ENCODE data around the gene PGPEP1. TPM values are rescaled to one million over a fixed set of nuclear protein-coding genes. Genes with fewer than 3 reads are reported as not detected.

PGPEP1 gene
- total and polyA plus RNA-seq, 2 donors (not counting 3 experiments of a cell fraction or from before 2014, with no cell fraction given), result 9.9 to 27.2 TPM

DNA sequence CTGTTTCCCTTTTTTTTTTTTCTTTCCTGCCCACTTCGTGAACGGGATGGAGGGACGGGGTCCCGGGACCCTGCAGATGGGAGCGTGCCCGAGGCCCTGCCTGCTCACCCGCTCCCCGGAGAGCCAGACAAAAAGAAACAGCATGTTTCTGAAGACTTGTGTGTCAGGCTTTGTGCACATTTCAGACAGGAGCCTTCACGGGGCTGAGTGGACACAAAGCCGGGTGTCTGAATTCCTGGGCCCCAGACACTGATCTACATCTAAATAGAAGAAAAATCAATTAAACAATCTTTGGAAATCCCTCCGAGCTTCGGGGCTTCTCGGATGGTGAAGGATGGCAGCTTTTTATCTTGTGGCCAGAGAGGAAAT lies 4.2 kb downstream of the PGPEP1 start:
- no peak overlapping the region for H3K4me2 ChIP-seq (ENCODE audit: insufficient read depth, low read length)
- DNase-seq (ENCODE audit: low read depth, low spot score) (no peak), FAIRE-seq (no peak)
- no peaks in the 10 kb centered on the region for H3K9me3 ChIP-seq (replicated peaks; ENCODE audit: control insufficient read depth, insufficient read depth, low read length)
- no TSS peak for BruUV-seq (replicated peaks)
- CTCF ChIA-PET, result interaction anchor here (0.9 kb wide), 1 partner anchor 66 kb away, joined by 3 read pairs; no protein-coding TSS in a partner anchor
- H2AFZ ChIP-seq (ENCODE audit: low read depth, low read length), result no peak overlapping the region
- H3K27ac ChIP-seq (ENCODE audit: insufficient read depth, low read depth, low read length), result no peak overlapping the region
- H3K4me1 ChIP-seq (ENCODE audit: control insufficient read depth, extremely low read depth, insufficient read depth, low read length), result peaks cover 11% of the 10 kb centered on the region
- POLR2A ChIA-PET, result interaction anchor here (0.7 to 1.0 kb wide), 2 partner anchors 41 to 126 kb away, joined by 3 read pairs; partner anchors contain the start of gene GDF15
- intact Hi-C loops (cut with micrococcal nuclease), result loop anchor here (5.0 kb wide), 1 partner anchor 67 kb away; no protein-coding TSS in a partner anchor
- H4K20me1 ChIP-seq (replicated peaks; ENCODE audit: control insufficient read depth, extremely low read depth, insufficient read depth, low read length), result no peaks in the 10 kb centered on the region
- TF ChIP-seq MYC (IDR thresholded peaks at IDR 0.05; ENCODE audit: low read depth, low read length), result no peak
- TF ChIP-seq EZH2 (IDR thresholded peaks at IDR 0.05; ENCODE audit: borderline replicate concordance, low read depth, low read length, severe bottlenecking), result no peak
- TF ChIP-seq FOS (IDR thresholded peaks at IDR 0.05; ENCODE audit: borderline replicate concordance, insufficient read depth, low read length), result no peak
- TF ChIP-seq POLR2A (IDR thresholded peaks at IDR 0.05; ENCODE audit: low read depth, low read length), result no peak
- TF ChIP-seq POLR2AphosphoS5 (IDR thresholded peaks at IDR 0.05; ENCODE audit: insufficient read depth, low read depth, low read length), result no peak
- no peak for TF ChIP-seq GATA2 (IDR thresholded peaks at IDR 0.05; ENCODE audit: insufficient read depth, insufficient read length, low read depth, low read length)
- TF ChIP-seq, protein P1, sequence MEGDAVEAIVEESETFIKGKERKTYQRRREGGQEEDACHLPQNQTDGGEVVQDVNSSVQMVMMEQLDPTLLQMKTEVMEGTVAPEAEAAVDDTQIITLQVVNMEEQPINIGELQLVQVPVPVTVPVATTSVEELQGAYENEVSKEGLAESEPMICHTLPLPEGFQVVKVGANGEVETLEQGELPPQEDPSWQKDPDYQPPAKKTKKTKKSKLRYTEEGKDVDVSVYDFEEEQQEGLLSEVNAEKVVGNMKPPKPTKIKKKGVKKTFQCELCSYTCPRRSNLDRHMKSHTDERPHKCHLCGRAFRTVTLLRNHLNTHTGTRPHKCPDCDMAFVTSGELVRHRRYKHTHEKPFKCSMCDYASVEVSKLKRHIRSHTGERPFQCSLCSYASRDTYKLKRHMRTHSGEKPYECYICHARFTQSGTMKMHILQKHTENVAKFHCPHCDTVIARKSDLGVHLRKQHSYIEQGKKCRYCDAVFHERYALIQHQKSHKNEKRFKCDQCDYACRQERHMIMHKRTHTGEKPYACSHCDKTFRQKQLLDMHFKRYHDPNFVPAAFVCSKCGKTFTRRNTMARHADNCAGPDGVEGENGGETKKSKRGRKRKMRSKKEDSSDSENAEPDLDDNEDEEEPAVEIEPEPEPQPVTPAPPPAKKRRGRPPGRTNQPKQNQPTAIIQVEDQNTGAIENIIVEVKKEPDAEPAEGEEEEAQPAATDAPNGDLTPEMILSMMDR (IDR thresholded peaks at IDR 0.05; ENCODE audit: extremely low read depth in 1 of 2, insufficient read depth in 1 of 2, low read depth in 1 of 2, low read length in 2 of 2), result no peak
- no peak for TF ChIP-seq JUN (IDR thresholded peaks at IDR 0.05; ENCODE audit: borderline replicate concordance, insufficient read depth, insufficient read length, low read depth)
- TF ChIP-seq, protein P2, sequence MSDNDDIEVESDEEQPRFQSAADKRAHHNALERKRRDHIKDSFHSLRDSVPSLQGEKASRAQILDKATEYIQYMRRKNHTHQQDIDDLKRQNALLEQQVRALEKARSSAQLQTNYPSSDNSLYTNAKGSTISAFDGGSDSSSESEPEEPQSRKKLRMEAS (IDR thresholded peaks at IDR 0.05; ENCODE audit: insufficient read depth, insufficient read length), result no peak
- no peaks in the 10 kb centered on the region for H3K9me1 ChIP-seq (replicated peaks; ENCODE audit: control insufficient read depth, extremely low read depth, insufficient read depth, low read length)
- no peaks in the 10 kb centered on the region for H3K36me3 ChIP-seq (ENCODE audit: control insufficient read depth in 2 of 2, extremely low read depth in 1 of 2, insufficient read depth in 2 of 2, low read length in 2 of 2)
- no peak overlapping the region for H3K9ac ChIP-seq (replicated peaks; ENCODE audit: extremely low read depth, insufficient read depth, low read length)
- H3K79me2 ChIP-seq (ENCODE audit: control insufficient read depth, insufficient read depth, low read length), result no peaks in the 10 kb centered on the region
- dilution Hi-C loops (cut with MboI; ENCODE audit: extremely low pct_ligation_motif_present, low sequenced_read_pairs), result no loop called here
- H3K4me3 ChIP-seq (replicated peaks in 1 of 3; ENCODE audit: insufficient read depth in 1 of 3, low read depth in 1 of 3, low read length in 3 of 3), result no peak overlapping the region
- no peaks in the 10 kb centered on the region for H3K27me3 ChIP-seq (ENCODE audit: control insufficient read depth in 2 of 2, insufficient read depth in 2 of 2, low read length in 2 of 2)
